GM12801 (cell line): ENCODE results near the gene XDH.

ENCODE experiments used
- TF ChIP-seq, protein P1 (sequence below): IDR thresholded peaks from one replicate; pipeline ENCODE4 v1.5.1; 2011; ENCODE audit warnings: control low read depth; ENCODE audit not compliant: insufficient read length; ENCODE audit errors: extremely low read depth

Gene XDH

DNA sequence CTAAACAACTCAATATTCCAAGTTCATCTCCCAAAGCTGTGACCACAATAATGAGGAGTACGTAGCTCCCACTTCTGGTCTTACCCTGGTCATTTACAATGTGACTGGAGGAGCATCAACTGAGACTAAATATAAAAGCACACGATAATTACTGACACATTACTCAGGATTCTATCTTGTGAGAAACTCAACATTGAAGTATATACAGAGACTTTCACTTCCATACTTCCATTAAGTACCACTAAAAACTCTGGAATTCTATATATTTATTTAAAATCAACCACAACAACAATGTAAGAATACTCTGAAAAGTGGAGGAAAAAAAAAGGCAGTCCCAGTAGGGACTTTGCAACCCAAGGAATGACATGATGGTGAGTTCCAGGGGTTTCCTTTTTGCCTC, 61.4 kb downstream of the XDH start:
- TF ChIP-seq, protein P1, sequence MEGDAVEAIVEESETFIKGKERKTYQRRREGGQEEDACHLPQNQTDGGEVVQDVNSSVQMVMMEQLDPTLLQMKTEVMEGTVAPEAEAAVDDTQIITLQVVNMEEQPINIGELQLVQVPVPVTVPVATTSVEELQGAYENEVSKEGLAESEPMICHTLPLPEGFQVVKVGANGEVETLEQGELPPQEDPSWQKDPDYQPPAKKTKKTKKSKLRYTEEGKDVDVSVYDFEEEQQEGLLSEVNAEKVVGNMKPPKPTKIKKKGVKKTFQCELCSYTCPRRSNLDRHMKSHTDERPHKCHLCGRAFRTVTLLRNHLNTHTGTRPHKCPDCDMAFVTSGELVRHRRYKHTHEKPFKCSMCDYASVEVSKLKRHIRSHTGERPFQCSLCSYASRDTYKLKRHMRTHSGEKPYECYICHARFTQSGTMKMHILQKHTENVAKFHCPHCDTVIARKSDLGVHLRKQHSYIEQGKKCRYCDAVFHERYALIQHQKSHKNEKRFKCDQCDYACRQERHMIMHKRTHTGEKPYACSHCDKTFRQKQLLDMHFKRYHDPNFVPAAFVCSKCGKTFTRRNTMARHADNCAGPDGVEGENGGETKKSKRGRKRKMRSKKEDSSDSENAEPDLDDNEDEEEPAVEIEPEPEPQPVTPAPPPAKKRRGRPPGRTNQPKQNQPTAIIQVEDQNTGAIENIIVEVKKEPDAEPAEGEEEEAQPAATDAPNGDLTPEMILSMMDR, result no peak

DNA sequence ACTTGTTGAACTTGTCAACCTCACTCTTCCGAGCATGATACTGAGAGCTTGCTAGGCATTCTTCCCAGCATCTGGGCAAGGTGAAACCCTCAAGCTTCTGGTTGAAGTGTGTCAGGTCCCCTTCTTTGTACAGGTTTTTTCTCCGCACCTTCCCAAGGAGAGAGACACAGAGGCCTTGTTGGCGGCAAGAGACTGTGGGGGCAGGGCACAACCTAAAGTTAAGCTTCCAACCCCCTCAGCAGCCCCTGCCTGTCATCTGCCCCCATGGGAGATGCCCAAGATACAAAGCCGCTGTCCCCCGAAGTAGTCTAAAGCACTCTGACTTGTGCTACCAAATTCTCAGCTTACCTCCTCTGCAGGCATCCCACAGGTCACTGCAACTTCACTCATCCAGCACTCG, 64.9 kb downstream of the XDH start:
- TF ChIP-seq, protein P1, result no peak

GRCh38 chr2:31349160-31349559, 65.4 kb downstream of the XDH start:
- TF ChIP-seq, protein P1, result no peak

GRCh38 chr2:31348618-31349017, 65.9 kb downstream of the XDH start:
- TF ChIP-seq, protein P1, result no peak

- TF ChIP-seq, protein P1, result no peak
Observed at GRCh38 chr2:31347750-31348149, 66.8 kb downstream of the XDH start.

DNA sequence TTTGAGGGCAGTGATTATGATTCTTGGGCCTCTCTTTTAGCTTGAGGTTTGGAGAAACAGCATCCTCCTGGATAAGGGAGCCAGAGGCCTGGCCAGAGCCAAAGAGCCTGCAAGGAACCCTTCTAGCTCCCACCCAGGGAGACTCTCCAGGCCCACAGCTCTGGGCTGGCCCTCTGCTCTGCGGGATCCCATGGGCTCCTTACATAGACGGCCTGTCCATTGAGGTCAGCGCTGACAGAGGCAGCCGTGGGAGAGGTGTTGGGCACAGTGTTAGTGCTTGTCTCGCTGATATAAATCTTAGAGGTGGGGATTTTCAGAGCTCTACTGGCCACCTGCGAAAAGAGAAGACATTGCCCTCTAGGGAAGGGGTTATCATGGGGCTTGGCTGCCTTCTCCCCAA, 67.2 kb downstream of the XDH start:
- TF ChIP-seq, protein P1, result no peak

DNA sequence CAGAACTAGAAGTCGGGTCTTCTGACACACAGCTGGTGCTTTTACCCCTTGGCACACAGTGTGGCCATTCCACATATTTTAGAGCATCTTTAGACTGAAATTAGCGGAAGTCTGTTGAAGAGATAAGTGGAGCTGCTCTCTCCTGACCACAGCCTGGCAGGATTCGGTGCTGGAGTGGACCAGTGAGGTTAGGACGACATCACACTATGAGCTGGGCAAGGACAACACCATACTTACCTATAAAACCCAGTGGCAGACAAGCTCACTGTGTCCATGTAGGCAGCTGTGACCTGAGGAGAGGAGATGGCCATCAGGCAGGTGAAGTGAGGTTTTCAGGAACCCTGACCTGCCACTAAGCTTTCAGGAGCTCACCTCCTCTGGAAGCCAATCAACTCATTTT, 70.1 kb downstream of the XDH start:
- TF ChIP-seq, protein P1, result no peak

DNA sequence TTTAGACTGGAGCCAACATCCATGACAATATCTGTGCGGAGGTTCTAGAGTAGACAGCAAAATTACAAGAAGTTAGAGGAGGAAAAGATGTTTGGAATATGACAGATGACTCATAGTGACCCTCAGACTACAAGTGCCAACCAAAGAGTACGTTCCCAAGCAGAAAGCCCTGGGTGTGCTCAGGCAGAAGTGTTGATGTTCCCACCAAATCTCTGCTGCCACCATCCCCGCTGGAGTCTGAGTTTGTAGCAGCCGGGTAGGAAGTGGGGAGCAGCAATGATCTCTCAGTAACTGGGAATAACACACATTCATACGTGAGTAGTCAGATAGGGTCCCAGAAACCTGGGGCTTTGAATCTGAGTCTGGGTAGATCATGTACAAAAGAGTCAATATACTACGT, 73.2 kb downstream of the XDH start:
- TF ChIP-seq, protein P1, result no peak
